ENCODE measurements around the gene ZFYVE19. TPM values are rescaled to one million over a fixed set of nuclear protein-coding genes. Genes with fewer than 3 reads are reported as not detected.

Gene ZFYVE19, protein sequence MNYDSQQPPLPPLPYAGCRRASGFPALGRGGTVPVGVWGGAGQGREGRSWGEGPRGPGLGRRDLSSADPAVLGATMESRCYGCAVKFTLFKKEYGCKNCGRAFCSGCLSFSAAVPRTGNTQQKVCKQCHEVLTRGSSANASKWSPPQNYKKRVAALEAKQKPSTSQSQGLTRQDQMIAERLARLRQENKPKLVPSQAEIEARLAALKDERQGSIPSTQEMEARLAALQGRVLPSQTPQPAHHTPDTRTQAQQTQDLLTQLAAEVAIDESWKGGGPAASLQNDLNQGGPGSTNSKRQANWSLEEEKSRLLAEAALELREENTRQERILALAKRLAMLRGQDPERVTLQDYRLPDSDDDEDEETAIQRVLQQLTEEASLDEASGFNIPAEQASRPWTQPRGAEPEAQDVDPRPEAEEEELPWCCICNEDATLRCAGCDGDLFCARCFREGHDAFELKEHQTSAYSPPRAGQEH
- 10 to 100 TPM; 34.1 to 35.0 TPM for total RNA-seq
- 10 to 100 TPM; 10.4 to 20.4 TPM for polyA plus RNA-seq

DNA sequence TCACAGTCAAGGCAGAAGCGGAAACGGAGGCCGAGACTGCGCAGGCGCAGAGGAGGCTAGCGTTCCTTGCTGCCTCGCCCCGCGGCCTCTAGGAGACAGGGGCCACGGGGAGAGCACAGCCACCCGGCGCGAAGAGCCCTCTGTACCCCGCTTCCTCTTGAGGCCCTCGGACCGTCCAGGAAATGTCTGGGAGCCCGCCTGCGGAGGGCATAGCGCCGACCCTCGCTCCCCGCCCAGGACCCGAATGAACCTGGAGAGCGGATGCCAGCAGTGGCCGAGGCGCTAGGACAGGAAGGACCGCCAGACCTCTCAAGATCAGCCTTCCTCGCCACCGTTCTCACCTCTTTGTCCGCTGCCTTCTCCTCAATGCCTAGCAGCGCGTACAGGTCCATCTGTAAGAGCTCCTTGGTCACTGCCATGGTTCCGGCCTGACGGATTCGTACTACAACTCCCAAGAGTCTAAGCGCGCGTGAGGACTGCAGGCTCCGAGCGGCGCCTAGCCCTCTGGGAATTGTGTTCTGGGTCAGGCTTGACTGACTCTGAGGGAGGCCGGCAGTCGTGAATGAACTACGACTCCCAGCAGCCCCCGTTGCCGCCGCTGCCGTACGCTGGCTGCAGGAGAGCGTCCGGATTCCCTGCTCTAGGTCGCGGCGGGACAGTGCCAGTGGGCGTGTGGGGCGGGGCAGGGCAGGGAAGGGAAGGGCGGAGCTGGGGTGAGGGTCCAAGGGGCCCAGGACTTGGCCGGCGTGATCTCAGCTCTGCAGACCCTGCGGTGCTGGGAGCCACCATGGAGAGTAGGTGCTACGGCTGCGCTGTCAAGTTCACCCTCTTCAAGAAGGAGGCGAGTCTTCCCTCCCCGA lies at the start of gene ZFYVE19, which contains the start of gene DNAJC17:
TSS of gene ZFYVE19 (plus strand) at position 62 of the 860 bp plus-strand sequence. CDS start at position 563, 501 bp downstream.
TSS of gene DNAJC17 (minus strand) at position 446 of the 860 bp plus-strand sequence. CDS start at position 419, 27 bp downstream.
- CTCF ChIA-PET (ENCODE audit: partially characterized antibody): interaction anchor here (0.7 to 2.2 kb wide), 5 partner anchors 21 to 98 kb away, joined by 3 to 7 read pairs (median 3); no protein-coding TSS in a partner anchor
- H3K4me3 Mint-ChIP-seq: peak within 1 kb of the TSS; percentile 96 to 100 (median 98)
- peaks cover 20% of the 10 kb centered on the region for H3K4me1 ChIP-seq (ENCODE audit: insufficient read depth, low read length)
- intact Hi-C loops (cut with micrococcal nuclease): loop anchor here (1.0 to 5.0 kb wide), 9 partner anchors 20 to 525 kb away; partner anchors contain the start of genes CCDC32, GCHFR, INAFM2 and KNL1
- peaks cover 15 to 33% (median 22%) of the 10 kb centered on the region in 4 donors for H3K4me1 Mint-ChIP-seq
- POLR2A ChIA-PET (ENCODE audit: partially characterized antibody): interaction anchor here (0.6 to 3.4 kb wide), 8 partner anchors 9 to 261 kb away, joined by 3 to 30 read pairs (median 4); partner anchors contain the start of genes RAD51, RPUSD2, SPINT1 and VPS18
- peak within 1 kb of the TSS; percentile 97 for H3K27ac ChIP-seq (ENCODE audit: low read depth, low read length)
- peak within 1 kb of the TSS; percentile 92 to 100 (median 98) for H3K27ac Mint-ChIP-seq
- peaks cover 6% of the 10 kb centered on the region for H3K36me3 ChIP-seq (ENCODE audit: insufficient read depth, low read length)
- H3K9me3 ChIP-seq (ENCODE audit: control insufficient read depth in 1 of 2, low read length in 2 of 2): no peaks in the 10 kb centered on the region
- peaks cover 15 to 19% of the 10 kb centered on the region in 2 donors for H3K36me3 Mint-ChIP-seq
- peak within 1 kb of the TSS; percentile 95 to 100 for H3K4me3 ChIP-seq (ENCODE audit: low read length in 2 of 2)
- no peaks in the 10 kb centered on the region for H3K27me3 Mint-ChIP-seq
- no peaks in the 10 kb centered on the region for H3K27me3 ChIP-seq (ENCODE audit: insufficient read depth, low read length)
- DNase-seq: peak; percentile 90 to 97 (median 91)
- H3K9me3 Mint-ChIP-seq: no peaks in the 10 kb centered on the region

DNA sequence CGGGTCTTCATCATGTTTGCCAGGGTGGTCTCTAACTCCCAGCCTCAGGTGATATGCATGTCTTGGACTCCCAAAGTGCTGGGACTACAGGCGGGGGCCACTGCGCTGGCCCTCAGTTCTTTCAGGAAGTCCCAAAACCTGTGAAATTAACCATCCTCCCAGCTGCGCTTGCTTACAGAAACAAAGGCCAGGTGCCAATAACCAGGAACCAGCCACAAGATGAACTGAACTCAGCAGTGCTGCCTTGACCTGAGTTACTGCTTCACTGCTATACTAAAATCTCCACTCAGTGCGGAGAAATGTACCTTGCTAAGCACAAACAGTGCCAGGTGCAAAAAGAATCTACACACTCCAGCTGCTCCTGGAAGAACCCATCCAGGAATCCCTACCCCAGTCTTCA lies 46.9 kb upstream of the ZFYVE19 start:
- Mint-ChIP-seq H3K27me3 (no peaks in the 10 kb centered on the region), H3K4me3 (no peak overlapping the region)
- intact Hi-C loops (cut with micrococcal nuclease): loop anchor here (10.0 kb wide), 1 partner anchor 165 kb away; the partner anchor contains the start of gene KNL1

DNA sequence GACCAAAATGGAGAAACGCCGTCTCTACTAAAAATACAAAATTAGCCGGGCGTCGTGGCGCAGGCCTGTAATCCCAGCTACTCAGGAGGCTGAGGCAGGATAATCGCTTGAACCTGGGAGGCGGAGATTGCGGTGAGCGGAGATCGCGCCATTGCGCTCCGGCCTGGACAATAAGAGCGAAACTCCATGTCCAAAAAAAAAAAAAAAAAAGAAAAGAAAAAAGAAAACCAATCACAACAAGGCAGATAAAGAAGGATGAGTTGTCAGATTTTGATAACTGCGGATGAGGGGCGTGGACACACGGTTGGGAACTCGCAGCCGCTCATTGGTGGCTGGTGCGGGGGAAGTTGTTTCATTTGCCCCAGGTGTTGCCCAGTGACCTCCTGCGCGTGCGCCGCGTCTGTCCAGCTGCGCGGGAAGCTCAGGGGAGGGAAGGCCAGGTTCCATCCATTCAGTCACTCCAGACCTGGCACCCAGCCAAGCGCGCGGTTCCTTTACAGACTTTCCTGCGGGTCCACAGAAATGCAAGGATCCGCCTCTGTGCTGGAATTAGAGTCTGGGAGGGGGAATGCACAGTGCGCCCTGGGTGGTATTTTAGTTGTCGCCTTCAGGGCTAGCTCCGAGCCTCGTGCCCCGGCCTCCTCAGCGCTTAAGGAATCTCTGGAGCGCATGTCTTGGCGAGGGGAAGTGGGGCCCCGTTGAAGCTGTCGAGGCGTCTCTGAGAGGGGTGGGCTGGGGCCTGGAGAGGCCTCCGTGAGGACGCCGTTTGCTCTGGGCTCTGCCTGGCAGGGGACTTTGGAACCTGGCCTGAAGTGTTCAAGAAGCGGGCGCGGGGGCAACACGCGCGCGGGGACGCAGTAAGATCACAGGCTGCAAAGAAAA lies 43.7 kb upstream of the ZFYVE19 start:
- H3K27ac ChIP-seq (ENCODE audit: low read depth, low read length): peak overlapping the region; percentile 64
- H3K9me3 Mint-ChIP-seq: no peaks in the 10 kb centered on the region
- no peaks in the 10 kb centered on the region for H3K9me3 ChIP-seq (ENCODE audit: control insufficient read depth in 1 of 2, low read length in 2 of 2)
- H3K4me3 Mint-ChIP-seq: peak overlapping the region; percentile 87 to 93 (median 90)
- ChIA-PET POLR2A (ENCODE audit: partially characterized antibody) (interaction anchor here (1.2 to 6.1 kb wide), 10 partner anchors 9 to 198 kb away, joined by 3 to 46 read pairs (median 8); partner anchors contain the start of genes CCDC32, RAD51, RMDN3 and VPS18), CTCF (ENCODE audit: partially characterized antibody) (interaction anchor here (1.3 to 2.0 kb wide), 2 partner anchors 19 to 68 kb away, joined by 5 to 6 read pairs; partner anchors contain the start of gene RAD51)
- peaks cover 12 to 32% (median 19%) of the 10 kb centered on the region in 4 donors for H3K4me1 Mint-ChIP-seq
- peaks cover 0 to 7% of the 10 kb centered on the region in 2 donors for H3K36me3 Mint-ChIP-seq
- intact Hi-C loops (cut with micrococcal nuclease): loop anchor here (1.0 kb wide), 1 partner anchor 8 kb away; the partner anchor contains the start of gene RMDN3
- no peaks in the 10 kb centered on the region for H3K36me3 ChIP-seq (ENCODE audit: insufficient read depth, low read length)
- H3K4me3 ChIP-seq (ENCODE audit: low read length in 2 of 2): peak overlapping the region; percentile 61 to 81
- no peaks in the 10 kb centered on the region for H3K27me3 Mint-ChIP-seq
- peak overlapping the region; percentile 85 to 95 (median 89) for H3K27ac Mint-ChIP-seq
- peaks cover 28% of the 10 kb centered on the region for H3K4me1 ChIP-seq (ENCODE audit: insufficient read depth, low read length)
- H3K27me3 ChIP-seq (ENCODE audit: insufficient read depth, low read length): no peaks in the 10 kb centered on the region
- DNase-seq: peak; percentile 19 to 54 (median 27)

More for the DNA sequence above, 46.9 kb upstream of the ZFYVE19 start:
- no peak for DNase-seq
- Histone ChIP-seq H3K9me3 (ENCODE audit: control insufficient read depth in 1 of 2, low read length in 2 of 2) (no peaks in the 10 kb centered on the region), H3K36me3 (ENCODE audit: insufficient read depth, low read length) (no peaks in the 10 kb centered on the region), H3K27me3 (ENCODE audit: insufficient read depth, low read length) (no peaks in the 10 kb centered on the region), H3K27ac (ENCODE audit: low read depth, low read length) (no peak overlapping the region), H3K4me1 (ENCODE audit: insufficient read depth, low read length) (peaks cover 24% of the 10 kb centered on the region), H3K4me3 (ENCODE audit: low read length in 2 of 2) (no peak overlapping the region)
- CTCF ChIA-PET (ENCODE audit: partially characterized antibody): no interaction called here
- Mint-ChIP-seq H3K27ac (peak overlapping the region in 1 of 7 donors; percentile 23), H3K4me1 (peaks cover 5 to 21% (median 14%) of the 10 kb centered on the region in 4 donors), H3K9me3 (no peaks in the 10 kb centered on the region), H3K36me3 (peaks cover 0 to 3% of the 10 kb centered on the region in 2 donors)
- POLR2A ChIA-PET (ENCODE audit: partially characterized antibody): no interaction called here

DNA sequence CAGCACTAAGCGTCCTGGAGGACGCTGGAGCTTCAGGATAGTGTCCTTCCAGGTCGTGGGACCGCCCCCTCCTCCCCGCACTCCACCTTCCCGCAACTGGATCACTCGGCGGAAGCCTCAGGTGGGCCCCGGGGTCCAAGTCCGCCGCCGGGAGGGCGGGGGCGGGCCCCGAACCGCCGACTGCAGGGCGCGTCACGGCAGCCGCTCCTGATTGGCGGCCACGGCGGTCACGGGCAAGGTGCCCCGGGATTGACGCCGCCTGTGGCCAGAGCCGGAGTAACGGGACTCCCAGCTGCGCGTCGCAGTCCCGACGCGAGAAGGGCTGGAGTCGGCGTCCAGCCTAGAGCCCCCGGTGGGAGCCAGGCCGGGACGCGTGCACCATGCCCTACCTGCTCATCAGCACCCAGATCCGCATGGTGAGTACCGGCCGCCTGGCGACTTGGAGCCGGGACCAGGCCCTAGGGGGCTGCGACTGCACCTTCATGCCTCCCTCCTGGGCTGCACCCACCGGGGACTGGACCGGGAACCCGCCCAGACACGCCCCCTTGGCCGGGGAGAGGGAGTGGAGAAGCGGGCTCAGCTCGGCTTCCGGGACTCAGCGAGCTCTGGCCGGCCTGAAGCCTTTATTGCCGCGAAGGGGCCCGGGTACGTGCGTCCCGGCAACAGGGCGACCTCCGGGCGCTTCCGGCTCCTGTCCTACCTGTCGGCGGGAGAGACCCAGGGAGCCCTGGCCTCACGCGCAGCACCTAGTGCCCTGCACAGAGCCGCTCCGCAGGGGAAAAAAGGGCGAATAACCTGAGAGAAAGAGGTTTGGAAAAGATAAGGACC lies 42.9 kb upstream of the ZFYVE19 start, which contains the start of gene GCHFR:
TSS of gene GCHFR (plus strand) at position 268 of the 828 bp plus-strand sequence. CDS start at position 381, 113 bp downstream.
- Mint-ChIP-seq H3K4me3 (peak within 1 kb of the TSS; percentile 87 to 93 (median 90)), H3K9me3 (no peaks in the 10 kb centered on the region), H3K36me3 (peaks cover 0 to 11% of the 10 kb centered on the region in 2 donors), H3K27ac (peak within 1 kb of the TSS; percentile 85 to 96 (median 93)), H3K4me1 (peaks cover 12 to 34% (median 23%) of the 10 kb centered on the region in 4 donors), H3K27me3 (no peaks in the 10 kb centered on the region)
- intact Hi-C loops (cut with micrococcal nuclease): loop anchor here (1.0 to 2.0 kb wide), 3 partner anchors 9 to 43 kb away; partner anchors contain the start of genes DNAJC17, RMDN3 and ZFYVE19
- CTCF ChIA-PET (ENCODE audit: partially characterized antibody): interaction anchor here (0.8 to 2.5 kb wide), 4 partner anchors 19 to 95 kb away, joined by 4 to 6 read pairs (median 5); partner anchors contain the start of gene RAD51
- peak; percentile 63 to 74 (median 71) for DNase-seq
- Histone ChIP-seq H3K36me3 (ENCODE audit: insufficient read depth, low read length) (no peaks in the 10 kb centered on the region), H3K4me3 (ENCODE audit: low read length in 2 of 2) (peak within 1 kb of the TSS; percentile 61 to 81), H3K27ac (ENCODE audit: low read depth, low read length) (peak within 1 kb of the TSS; percentile 64), H3K9me3 (ENCODE audit: control insufficient read depth in 1 of 2, low read length in 2 of 2) (no peaks in the 10 kb centered on the region), H3K27me3 (ENCODE audit: insufficient read depth, low read length) (no peaks in the 10 kb centered on the region), H3K4me1 (ENCODE audit: insufficient read depth, low read length) (peaks cover 28% of the 10 kb centered on the region)
- POLR2A ChIA-PET (ENCODE audit: partially characterized antibody): interaction anchor here (0.8 to 6.1 kb wide), 13 partner anchors 8 to 199 kb away, joined by 3 to 46 read pairs (median 7); partner anchors contain the start of genes CCDC32, CHAC1, RAD51 and RMDN3

DNA sequence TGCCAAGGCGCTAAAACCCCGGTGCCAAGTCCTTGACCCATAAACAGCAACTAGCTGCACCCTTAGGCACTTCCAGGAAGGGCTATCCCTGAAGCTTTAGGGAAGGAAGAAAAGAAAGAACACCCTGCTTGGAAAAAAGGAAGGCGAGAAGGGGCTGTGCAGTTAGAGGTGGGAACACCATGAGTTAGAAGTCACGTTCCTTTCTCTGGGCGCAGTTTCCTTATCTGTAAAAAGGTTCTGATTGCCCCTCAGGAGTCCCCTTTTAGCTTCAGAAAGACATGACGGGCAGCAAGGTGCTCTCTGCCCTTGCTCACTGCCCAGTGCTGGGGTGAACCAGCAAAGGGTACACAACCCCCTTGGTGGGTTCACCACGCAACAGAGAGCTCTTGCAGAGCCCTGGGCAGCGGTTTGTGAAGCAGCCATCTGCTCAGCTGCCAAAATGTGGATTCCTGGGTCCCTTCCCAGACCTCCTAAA lies 42.2 kb upstream of the ZFYVE19 start:
- Mint-ChIP-seq H3K4me3 (peak overlapping the region; percentile 87 to 93 (median 90)), H3K4me1 (peaks cover 12 to 39% (median 27%) of the 10 kb centered on the region in 4 donors), H3K9me3 (no peaks in the 10 kb centered on the region), H3K27ac (peak overlapping the region; percentile 72 to 96 (median 92)), H3K36me3 (peaks cover 0 to 13% of the 10 kb centered on the region in 2 donors), H3K27me3 (no peaks in the 10 kb centered on the region)
- ChIA-PET POLR2A (ENCODE audit: partially characterized antibody) (interaction anchor here (0.7 to 6.1 kb wide), 16 partner anchors 8 to 200 kb away, joined by 3 to 46 read pairs (median 6); partner anchors contain the start of genes CCDC32, CHAC1, RAD51 and RMDN3), CTCF (ENCODE audit: partially characterized antibody) (interaction anchor here (0.8 to 2.5 kb wide), 5 partner anchors 18 to 94 kb away, joined by 3 to 6 read pairs (median 5); partner anchors contain the start of gene RAD51)
- intact Hi-C loops (cut with micrococcal nuclease): loop anchor here (2.0 kb wide), 2 partner anchors 18 to 42 kb away; partner anchors contain the start of genes DNAJC17 and ZFYVE19
- Histone ChIP-seq H3K36me3 (ENCODE audit: insufficient read depth, low read length) (no peaks in the 10 kb centered on the region), H3K4me3 (ENCODE audit: low read length in 2 of 2) (peak overlapping the region; percentile 61 to 81), H3K27ac (ENCODE audit: low read depth, low read length) (peak overlapping the region; percentile 64), H3K27me3 (ENCODE audit: insufficient read depth, low read length) (no peaks in the 10 kb centered on the region), H3K9me3 (ENCODE audit: control insufficient read depth in 1 of 2, low read length in 2 of 2) (no peaks in the 10 kb centered on the region), H3K4me1 (ENCODE audit: insufficient read depth, low read length) (peaks cover 28% of the 10 kb centered on the region)
- DNase-seq: no peak
